KMS-11 (cell line): ENCODE results near the gene RING1.

Experiments
- H2AFZ ChIP-seq: fragments of 200-600 bp; sonication (generic); 2 replicates; pipeline ENCODE4 v1.6.1; 2016; ENCODE audit warnings: antibody characterized with exemption, mixed run types, low read depth
- H3K27ac ChIP-seq: fragments of 200-600 bp; sonication (generic); 2 replicates; pipeline ENCODE4 v1.6.1; 2016; ENCODE audit warnings: mild to moderate bottlenecking, mixed run types
- H3K27me3 ChIP-seq: fragments of 200-600 bp; sonication (generic); 2 replicates; pipeline ENCODE4 v1.6.1; 2017; ENCODE audit warnings: mild to moderate bottlenecking, low read depth, mixed run types, moderate library complexity; ENCODE audit not compliant: insufficient read depth
- H3K36me3 ChIP-seq: fragments of 200-600 bp; sonication (generic); 2 replicates; pipeline ENCODE4 v1.6.1; 2017; ENCODE audit warnings: mild to moderate bottlenecking, mixed run types; ENCODE audit not compliant: insufficient read depth
- H3K4me1 ChIP-seq: fragments of 200-600 bp; sonication (generic); 2 replicates; pipeline ENCODE4 v1.6.1; 2016; ENCODE audit warnings: mild to moderate bottlenecking, low read depth, mixed run types; ENCODE audit not compliant: poor library complexity, severe bottlenecking
- H3K4me2 ChIP-seq: fragments of 200-600 bp; sonication (generic); 2 replicates; pipeline ENCODE4 v1.7.0; 2016; ENCODE audit warnings: mild to moderate bottlenecking, mixed run types
- H3K4me3 ChIP-seq: fragments of 200-600 bp; sonication (generic); IDR thresholded peaks from 2 replicates; pipeline ENCODE4 v1.6.1; 2017; ENCODE audit warnings: low read depth, low read length, mixed read lengths; ENCODE audit not compliant: insufficient read depth
- H3K79me2 ChIP-seq: fragments of 200-600 bp; sonication (generic); 2 replicates; pipeline ENCODE4 v1.6.1; 2016; ENCODE audit warnings: low read depth, mixed run types; ENCODE audit not compliant: insufficient read depth
- H3K9ac ChIP-seq: fragments of 200-600 bp; sonication (generic); 2 replicates; pipeline ENCODE4 v1.6.1; 2016; ENCODE audit warnings: mild to moderate bottlenecking, mixed run types
- H4K20me1 ChIP-seq: fragments of 200-600 bp; sonication (generic); 2 replicates; pipeline ENCODE4 v1.6.1; 2016; ENCODE audit warnings: mild to moderate bottlenecking, mixed run types; ENCODE audit not compliant: insufficient read depth
- CTCF ChIP-seq: fragments of 200-600 bp; sonication (generic); conservative IDR thresholded peaks from 2 replicates; pipeline ENCODE4 v1.6.1; 2017; ENCODE audit warnings: low read depth, mild to moderate bottlenecking, antibody characterized with exemption, low read length, moderate library complexity, mixed read lengths

Gene RING1

DNA sequence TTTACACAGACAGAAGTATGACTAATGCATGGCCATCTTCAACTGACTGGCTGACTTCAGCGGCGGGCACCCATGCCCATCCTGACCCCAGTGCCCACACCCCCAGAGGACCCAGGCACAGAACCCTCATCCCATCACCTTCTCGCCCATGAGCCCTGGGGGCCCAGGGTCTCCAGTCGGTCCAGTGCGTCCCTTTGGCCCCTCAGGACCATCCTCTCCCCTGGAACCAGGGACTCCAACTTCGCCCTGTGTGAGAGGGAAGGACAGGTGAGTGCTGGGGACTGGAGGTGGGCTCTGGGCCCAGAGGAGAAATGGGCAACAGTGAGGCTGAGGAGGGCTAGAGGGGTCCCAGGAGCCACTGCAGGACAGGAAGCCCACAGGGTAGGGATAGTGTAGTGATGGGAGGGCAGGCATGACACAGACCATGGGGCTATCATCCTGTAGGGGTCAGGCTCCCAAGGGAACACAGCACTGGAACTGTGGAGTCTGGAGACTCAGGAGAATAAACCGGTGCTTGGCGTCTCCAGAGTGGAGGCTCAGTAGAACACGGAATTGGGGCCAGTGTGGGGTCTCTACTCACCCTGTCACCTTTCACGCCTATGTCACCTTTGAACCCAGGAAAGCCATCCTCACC, 32.7 kb upstream of the RING1 start:
- TF ChIP-seq CTCF = no peak
- H3K4me1 ChIP-seq = no peaks in the 10 kb centered on the region
- no peak overlapping the region for H3K4me3 ChIP-seq
- H3K27me3 ChIP-seq = no peaks in the 10 kb centered on the region
- no peak overlapping the region for H2AFZ ChIP-seq
- H3K36me3 ChIP-seq = no peaks in the 10 kb centered on the region
- no peak overlapping the region for H3K27ac ChIP-seq
- H4K20me1 ChIP-seq = no peaks in the 10 kb centered on the region
- H3K4me2 ChIP-seq = no peak overlapping the region
- no peaks in the 10 kb centered on the region for H3K79me2 ChIP-seq
- H3K9ac ChIP-seq = no peak overlapping the region

- Histone ChIP-seq H3K9ac (no peak overlapping the region), H3K4me1 (no peaks in the 10 kb centered on the region), H3K79me2 (no peaks in the 10 kb centered on the region), H3K27me3 (no peaks in the 10 kb centered on the region), H3K4me2 (no peak overlapping the region), H2AFZ (no peak overlapping the region), H3K36me3 (no peaks in the 10 kb centered on the region), H4K20me1 (no peaks in the 10 kb centered on the region), H3K27ac (no peak overlapping the region), H3K4me3 (no peak overlapping the region)
- no peak for TF ChIP-seq CTCF
Measured at GRCh38 chr6:33176906-33177305, 31.4 kb upstream of the RING1 start.

DNA sequence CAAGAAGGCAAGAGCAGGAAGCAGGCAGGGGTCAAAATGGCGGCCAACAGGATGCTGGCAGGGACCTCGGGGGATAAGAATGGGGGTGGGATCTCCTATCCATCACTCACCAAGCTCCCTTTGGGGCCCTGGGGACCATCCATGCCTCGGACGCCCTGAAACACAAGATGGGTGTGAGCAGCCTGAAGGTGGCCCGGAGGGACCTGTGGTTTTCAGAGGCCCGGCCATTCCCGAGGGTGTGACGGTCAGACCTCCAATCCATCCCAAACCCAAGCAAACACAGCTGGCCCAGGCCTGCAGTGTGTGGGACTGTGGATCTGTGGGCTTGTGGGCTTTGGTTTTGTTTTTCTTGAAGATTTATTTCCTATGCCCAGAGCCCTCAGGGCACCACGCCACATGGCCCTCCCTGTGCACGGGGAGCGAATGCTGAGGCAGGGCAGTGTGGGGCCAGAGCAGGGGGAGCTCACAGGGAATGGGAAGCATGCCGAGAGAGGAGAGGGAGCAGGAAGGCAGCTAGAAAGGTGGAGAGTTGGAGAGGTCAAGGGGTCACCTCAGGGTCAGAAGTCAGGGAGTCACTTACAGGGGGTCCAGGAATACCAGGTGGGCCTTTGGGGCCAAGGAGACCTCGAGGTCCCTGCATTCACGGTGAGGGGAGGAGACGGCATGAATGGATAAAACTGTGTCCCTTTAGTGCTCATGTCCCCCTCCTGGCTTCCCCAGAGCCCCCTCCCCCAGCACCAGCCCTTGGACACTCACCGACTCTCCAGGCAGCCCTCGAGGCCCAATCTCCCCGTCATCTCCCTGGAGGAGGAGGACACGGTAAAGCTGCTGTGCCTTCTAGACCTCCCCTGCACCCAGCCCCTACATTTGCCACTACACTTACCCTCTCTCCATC, 30.5 kb upstream of the RING1 start:
- Histone ChIP-seq H2AFZ (no peak overlapping the region), H3K79me2 (no peaks in the 10 kb centered on the region), H3K4me3 (no peak overlapping the region), H3K27ac (no peak overlapping the region), H4K20me1 (no peaks in the 10 kb centered on the region), H3K4me2 (no peak overlapping the region), H3K36me3 (no peaks in the 10 kb centered on the region), H3K9ac (no peak overlapping the region), H3K4me1 (no peaks in the 10 kb centered on the region), H3K27me3 (no peaks in the 10 kb centered on the region)
- no peak for TF ChIP-seq CTCF

- Histone ChIP-seq H4K20me1 (no peaks in the 10 kb centered on the region), H3K4me2 (no peak overlapping the region), H2AFZ (no peak overlapping the region), H3K79me2 (no peaks in the 10 kb centered on the region), H3K27me3 (no peaks in the 10 kb centered on the region), H3K4me1 (peaks cover 6% of the 10 kb centered on the region), H3K27ac (no peak overlapping the region), H3K4me3 (no peak overlapping the region), H3K36me3 (no peaks in the 10 kb centered on the region), H3K9ac (no peak overlapping the region)
- TF ChIP-seq CTCF = no peak
Measured at GRCh38 chr6:33178755-33179475, 29.4 kb upstream of the RING1 start.
